Measurements from ENCODE around the gene CSH1. TPM values are rescaled to one million over a fixed set of nuclear protein-coding genes. Genes with fewer than 3 reads are reported as not detected.
A peak's percentile ranks its signal among the peaks of the same experiment; 100 is the strongest.

The CSH1 gene
- total and polyA plus RNA-seq, 4 donors: not detected

GRCh38 chr17:63932721-63933120 lies 36.3 kb upstream of the CSH1 start (continued):
- TF ChIP-seq CTCF (IDR thresholded peaks at IDR 0.05; ENCODE audit: low read depth, low read length, missing input control) (no peak), SP1 (IDR thresholded peaks at IDR 0.05) (no peak), TAF1 (conservative IDR thresholded peaks at IDR 0.05) (no peak), GABPA (IDR thresholded peaks at IDR 0.05 in 1 of 2, conservative IDR thresholded peaks at IDR 0.05 in 1 of 2) (no peak), FOXA1 (IDR thresholded peaks at IDR 0.05) (no peak), FOXA2 (IDR thresholded peaks at IDR 0.05) (no peak), EGR1 (IDR thresholded peaks at IDR 0.05; ENCODE audit: low read depth in 2 of 2) (no peak), RXRA (IDR thresholded peaks at IDR 0.05) (no peak), ATF3 (IDR thresholded peaks at IDR 0.05) (no peak), HNF4G (IDR thresholded peaks at IDR 0.05) (no peak), HNF4A (conservative IDR thresholded peaks at IDR 0.05) (no peak), JUND (IDR thresholded peaks at IDR 0.05) (no peak)

- H3K4me3 ChIP-seq (ENCODE audit: low read depth in 1 of 3, low read length in 3 of 3): no peak within 1 kb of the TSS
- peak within 1 kb of the TSS; percentile 33 to 57 for H3K27ac ChIP-seq (ENCODE audit: low read depth in 1 of 2, low read length in 2 of 2)
- no peak within 1 kb of the TSS for H3K9ac ChIP-seq (ENCODE audit: low read depth in 1 of 2, low read length in 2 of 2)
- no peak for DNase-seq (ENCODE audit: low spot score)
- H3K36me3 ChIP-seq (ENCODE audit: control insufficient read depth in 4 of 4, insufficient read depth in 3 of 4, low read depth in 1 of 4, low read length in 3 of 4): no peaks in the 10 kb centered on the region
- TF ChIP-seq CTCF (IDR thresholded peaks at IDR 0.05; ENCODE audit: low read depth, low read length, missing input control) (no peak), EGR1 (IDR thresholded peaks at IDR 0.05; ENCODE audit: low read depth in 2 of 2) (no peak), FOXA1 (IDR thresholded peaks at IDR 0.05) (no peak), GABPA (IDR thresholded peaks at IDR 0.05 in 1 of 2, conservative IDR thresholded peaks at IDR 0.05 in 1 of 2) (no peak), FOXA2 (IDR thresholded peaks at IDR 0.05) (no peak), SP1 (IDR thresholded peaks at IDR 0.05) (no peak), RAD21 (IDR thresholded peaks at IDR 0.05) (no peak), MAX (IDR thresholded peaks at IDR 0.05) (no peak), NR2F2 (IDR thresholded peaks at IDR 0.05) (no peak), ATF3 (IDR thresholded peaks at IDR 0.05) (no peak), RXRA (IDR thresholded peaks at IDR 0.05) (no peak), YY1 (IDR thresholded peaks at IDR 0.05) (no peak), JUND (IDR thresholded peaks at IDR 0.05) (no peak)
- TF ChIP-seq, protein P1, sequence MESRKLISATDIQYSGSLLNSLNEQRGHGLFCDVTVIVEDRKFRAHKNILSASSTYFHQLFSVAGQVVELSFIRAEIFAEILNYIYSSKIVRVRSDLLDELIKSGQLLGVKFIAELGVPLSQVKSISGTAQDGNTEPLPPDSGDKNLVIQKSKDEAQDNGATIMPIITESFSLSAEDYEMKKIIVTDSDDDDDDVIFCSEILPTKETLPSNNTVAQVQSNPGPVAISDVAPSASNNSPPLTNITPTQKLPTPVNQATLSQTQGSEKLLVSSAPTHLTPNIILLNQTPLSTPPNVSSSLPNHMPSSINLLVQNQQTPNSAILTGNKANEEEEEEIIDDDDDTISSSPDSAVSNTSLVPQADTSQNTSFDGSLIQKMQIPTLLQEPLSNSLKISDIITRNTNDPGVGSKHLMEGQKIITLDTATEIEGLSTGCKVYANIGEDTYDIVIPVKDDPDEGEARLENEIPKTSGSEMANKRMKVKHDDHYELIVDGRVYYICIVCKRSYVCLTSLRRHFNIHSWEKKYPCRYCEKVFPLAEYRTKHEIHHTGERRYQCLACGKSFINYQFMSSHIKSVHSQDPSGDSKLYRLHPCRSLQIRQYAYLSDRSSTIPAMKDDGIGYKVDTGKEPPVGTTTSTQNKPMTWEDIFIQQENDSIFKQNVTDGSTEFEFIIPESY (IDR thresholded peaks at IDR 0.05): no peak
- H3K27me3 ChIP-seq (ENCODE audit: control insufficient read depth in 4 of 4, insufficient read depth in 4 of 4, low read length in 3 of 4): no peaks in the 10 kb centered on the region
- H3K4me1 ChIP-seq (ENCODE audit: control insufficient read depth in 4 of 4, insufficient read depth in 4 of 4, low read length in 3 of 4): peaks cover 0 to 8% (median 2%) of the 10 kb centered on the region in 4 donors
- no peaks in the 10 kb centered on the region for H3K9me3 ChIP-seq (ENCODE audit: control insufficient read depth in 4 of 4, low read length in 3 of 4)
- WGBS: 74% methylated on average over 19 of the region's 19 CpGs
Measured at GRCh38 chr17:63931981-63932561, 35.7 kb upstream of the CSH1 start, which contains the start of gene CD79B. Gene CD79B (minus strand): TSS chr17:63932331. CDS start chr17:63932261, 70 bp downstream.

Measured in liver (tissue), 9 donors.